Ishikawa (cell line): Measurements from ENCODE around the gene EID2B.

Experiments used
- CREB1 ChIP-seq: IDR thresholded peaks from 2 replicates; pipeline ENCODE4 v1.6.1; 2012; ENCODE audit warnings: low read depth
- EGR1 ChIP-seq: IDR thresholded peaks from 2 replicates; pipeline ENCODE4 v1.6.1; 2012
- EP300 ChIP-seq: IDR thresholded peaks from 2 replicates; pipeline ENCODE4 v1.6.1; 2012; ENCODE audit warnings: borderline replicate concordance
- RAD21 ChIP-seq: IDR thresholded peaks from 2 replicates; pipeline ENCODE4 v1.6.1; 2012; ENCODE audit warnings: low read depth
- REST ChIP-seq: IDR thresholded peaks from 2 replicates; pipeline ENCODE4 v1.6.1; 2012; ENCODE audit warnings: low read depth, mild to moderate bottlenecking
- YY1 ChIP-seq: IDR thresholded peaks from 2 replicates; pipeline ENCODE4 v1.6.1; 2012; ENCODE audit warnings: low read depth

DNA sequence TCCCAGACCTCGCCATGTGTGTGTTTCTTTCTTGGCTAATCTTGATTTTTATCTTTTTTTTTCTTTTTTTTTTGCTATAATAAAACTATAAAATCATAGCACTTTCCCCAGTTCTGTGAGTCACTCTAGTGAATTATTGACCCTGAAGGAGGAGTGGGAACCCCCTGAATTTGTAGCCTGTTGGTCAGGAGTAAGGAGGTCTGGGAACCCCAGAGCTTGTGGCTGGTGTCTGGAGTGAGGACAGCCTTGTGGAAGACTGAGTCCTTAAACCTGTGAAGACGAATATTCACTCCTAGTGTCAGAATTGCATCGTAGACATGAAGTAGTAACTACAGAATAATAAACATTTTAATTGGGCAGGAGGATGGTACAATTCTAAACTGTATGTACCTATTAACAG lies 7.4 kb downstream of the EID2B start:
- TF ChIP-seq EGR1 = no peak
- no peak for TF ChIP-seq YY1
- TF ChIP-seq RAD21 = no peak
- no peak for TF ChIP-seq REST
- no peak for TF ChIP-seq EP300
- TF ChIP-seq CREB1 = no peak
